ENCODE measurements around the gene SLC35B2. TPM values are rescaled to one million over a fixed set of nuclear protein-coding genes. Genes with fewer than 3 reads are reported as not detected.

Gene SLC35B2
- polyA plus RNA-seq, 3 donors from 2014 or later, result 64.1 to 119 (median 69.1) TPM

Other genes starting within 250 kb of the SLC35B2 start
- 100 to 1,000 TPM; 107 to 178 (median 120) TPM for gene MRPL14, start 130.1 kb downstream of the SLC35B2 start, polyA plus RNA-seq
- gene TMEM63B, start 130.0 kb downstream of the SLC35B2 start, polyA plus RNA-seq, result 1 to 10 TPM in 2 of 3 donors, under 1 TPM in 1; 0.25 to 1.7 (median 1.5) TPM
- under 1 TPM in 1 of 3 donors, not detected in 2; 0.29 TPM for gene CAPN11, start 98.7 kb downstream of the SLC35B2 start, polyA plus RNA-seq
- not detected for gene MYMX, start 40.6 kb downstream of the SLC35B2 start, polyA plus RNA-seq
- gene SLC29A1, start 33.9 kb downstream of the SLC35B2 start, polyA plus RNA-seq, result 1 to 10 TPM; 1.5 to 3.0 (median 1.8) TPM
- 100 to 1,000 TPM; 185 to 309 (median 280) TPM for gene HSP90AB1, start 10.4 kb downstream of the SLC35B2 start, polyA plus RNA-seq
- 1 to 10 TPM; 3.8 to 8.4 (median 8.3) TPM for gene NFKBIE, start 8.0 kb upstream of the SLC35B2 start, polyA plus RNA-seq
- gene TMEM151B, start 12.9 kb upstream of the SLC35B2 start, polyA plus RNA-seq, result not detected
- gene AARS2, start 55.8 kb upstream of the SLC35B2 start, polyA plus RNA-seq, result 10 to 100 TPM in 1 of 3 donors, 1 to 10 TPM in 2; 3.1 to 12.4 (median 5.0) TPM
- not detected for gene SPATS1, start 85.1 kb upstream of the SLC35B2 start, polyA plus RNA-seq
- 10 to 100 TPM in 2 of 3 donors, 1 to 10 TPM in 1; 8.1 to 16.6 (median 10.6) TPM for gene CDC5L, start 130.2 kb upstream of the SLC35B2 start, polyA plus RNA-seq